Epithelial cell of umbilical artery (primary cell): Measurements from ENCODE around the gene PRF1. TPM values are rescaled to one million over a fixed set of nuclear protein-coding genes. Genes with fewer than 3 reads are reported as not detected.

Experiments used
- total RNA-seq: library from RNA; depleted of rRNA; stranded (reverse); fragments of >200 nt; gene quantifications from 2 replicates; pipeline ENCODE4 v1.2.3, GENCODE V29; 2014

Gene PRF1
- not detected in 2 replicates for total RNA-seq

GRCh38 chr10:70602665-70603448 is at the start of gene PRF1:
Gene PRF1 (minus strand): TSS chr10:70602741. CDS start chr10:70600902, 1,839 bp downstream.

Other genes with a start within 250 kb of the PRF1 start
- gene LRRC20, start 220.1 kb downstream of the PRF1 start, total RNA-seq = 7.1 and 10.1 TPM in 2 replicates
- gene EIF4EBP2, start 198.6 kb downstream of the PRF1 start, total RNA-seq = 14.4 and 15.3 TPM in 2 replicates
- gene NODAL, start 161.1 kb downstream of the PRF1 start, total RNA-seq = not detected in 2 replicates
- gene PALD1, start 124.0 kb downstream of the PRF1 start, total RNA-seq = 5.2 and 8.1 TPM in 2 replicates
- gene ADAMTS14, start 69.8 kb upstream of the PRF1 start, total RNA-seq = under 0.01 TPM in 1 of 2 replicates, not detected in the other
- not detected in 2 replicates for gene TBATA, start 182.6 kb upstream of the PRF1 start, total RNA-seq
- gene SGPL1, start 213.2 kb upstream of the PRF1 start, total RNA-seq = 14.0 and 18.4 TPM in 2 replicates